ENCODE measurements around the gene NKX2-8.
"Not testable (repeated sequence)": the region's sequence is repeated elsewhere in the genome, so short reads cannot be mapped to it uniquely, and the experiment has no call there.

NKX2-8 gene

DNA sequence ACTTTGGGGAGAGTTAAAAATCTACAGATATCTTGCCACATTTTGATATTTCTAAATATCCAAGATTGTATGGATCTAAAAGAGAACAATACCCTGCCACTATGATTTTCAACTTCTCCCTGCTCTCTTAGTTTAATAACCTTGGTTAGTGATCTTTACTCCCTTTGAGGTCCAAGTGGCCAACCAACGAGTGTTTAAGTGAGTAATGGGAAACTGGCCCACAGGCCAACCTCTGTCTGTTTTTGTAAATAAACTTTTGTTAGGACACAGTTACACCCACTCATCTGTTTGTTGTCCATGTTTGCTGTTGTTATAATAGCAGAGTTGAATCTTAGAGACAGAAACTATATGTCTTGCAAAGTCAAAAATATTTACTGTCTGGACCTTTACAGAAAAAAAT, 31.5 kb downstream of the NKX2-8 start:
- H3K4me3 Mint-ChIP-seq: no peak overlapping the region
- H3K9me3 Mint-ChIP-seq: no peaks in the 10 kb centered on the region
- DNase-seq: no peak
- no peak overlapping the region for H3K27ac Mint-ChIP-seq
- peaks cover 18% of the 10 kb centered on the region for H3K27me3 Mint-ChIP-seq
- no peaks in the 10 kb centered on the region for H3K4me1 Mint-ChIP-seq (ENCODE audit: low read depth)
- H3K36me3 Mint-ChIP-seq (ENCODE audit: low read depth): no peaks in the 10 kb centered on the region

DNA sequence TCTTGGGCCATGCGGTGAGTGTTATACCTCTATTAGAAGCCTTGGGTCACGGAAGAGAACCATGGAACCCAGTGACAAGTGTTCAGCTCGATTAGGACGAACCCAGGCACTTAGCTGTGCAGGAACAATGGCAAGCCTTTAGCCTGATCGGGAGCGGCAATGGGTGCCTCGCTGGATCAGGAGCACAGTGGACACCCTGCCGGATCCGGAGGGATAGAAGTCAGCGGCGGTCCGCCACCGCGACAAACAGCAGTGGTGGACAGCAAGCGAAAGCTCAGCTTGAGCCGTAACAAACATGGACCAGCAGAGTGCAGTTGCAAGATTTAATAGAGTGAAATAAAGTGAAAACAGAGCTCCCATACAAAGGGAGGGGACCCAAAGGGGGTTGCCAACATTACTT, 38.1 kb downstream of the NKX2-8 start:
- not testable (repeated sequence) for H3K4me3 Mint-ChIP-seq; H3K27ac Mint-ChIP-seq; H3K4me1 Mint-ChIP-seq (ENCODE audit: low read depth)

DNA sequence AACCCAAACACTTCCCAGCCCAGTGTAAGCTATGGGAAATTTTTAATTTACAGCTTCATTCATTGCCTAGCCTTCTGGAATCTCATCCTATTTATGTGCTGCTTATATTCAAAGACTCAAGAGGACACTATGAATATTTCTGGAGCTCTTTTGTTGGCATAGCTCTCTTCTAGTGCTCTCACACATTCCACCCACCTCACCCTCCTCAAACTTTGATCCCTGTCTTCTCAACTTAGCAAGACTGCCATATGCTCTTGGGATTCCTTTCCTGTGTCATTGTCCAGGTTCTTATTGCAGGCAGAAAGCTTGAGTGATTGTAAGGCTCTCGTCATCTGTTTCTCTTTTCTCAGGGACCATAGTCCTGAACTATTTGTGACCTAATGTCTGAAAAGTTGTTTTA, 44.4 kb downstream of the NKX2-8 start:
- no peaks in the 10 kb centered on the region for H3K36me3 Mint-ChIP-seq (ENCODE audit: low read depth)
- no peak for DNase-seq
- H3K4me3 Mint-ChIP-seq: no peak overlapping the region
- H3K9me3 Mint-ChIP-seq: peaks cover 5% of the 10 kb centered on the region
- H3K27ac Mint-ChIP-seq: no peak overlapping the region
- peaks cover 34% of the 10 kb centered on the region for H3K27me3 Mint-ChIP-seq
- H3K4me1 Mint-ChIP-seq (ENCODE audit: low read depth): no peaks in the 10 kb centered on the region

More for the DNA sequence above, 38.1 kb downstream of the NKX2-8 start:
- H3K27me3 Mint-ChIP-seq: peaks cover 31% of the 10 kb centered on the region
- not testable (repeated sequence) for H3K9me3 Mint-ChIP-seq; DNase-seq; H3K36me3 Mint-ChIP-seq (ENCODE audit: low read depth)

Data from activated T-cell treated with anti-CD3 and anti-CD28 coated beads, Interleukin-2, amount 50 U/mL, for 24 hours (primary cell).